ENCODE results near the gene SH3RF2. TPM values are rescaled to one million over a fixed set of nuclear protein-coding genes. Genes with fewer than 3 reads are reported as not detected.
A peak's percentile ranks its signal among the peaks of the same experiment; 100 is the strongest.

Gene SH3RF2
- total RNA-seq, 1 experiment from 2014 or later, result not detected

DNA sequence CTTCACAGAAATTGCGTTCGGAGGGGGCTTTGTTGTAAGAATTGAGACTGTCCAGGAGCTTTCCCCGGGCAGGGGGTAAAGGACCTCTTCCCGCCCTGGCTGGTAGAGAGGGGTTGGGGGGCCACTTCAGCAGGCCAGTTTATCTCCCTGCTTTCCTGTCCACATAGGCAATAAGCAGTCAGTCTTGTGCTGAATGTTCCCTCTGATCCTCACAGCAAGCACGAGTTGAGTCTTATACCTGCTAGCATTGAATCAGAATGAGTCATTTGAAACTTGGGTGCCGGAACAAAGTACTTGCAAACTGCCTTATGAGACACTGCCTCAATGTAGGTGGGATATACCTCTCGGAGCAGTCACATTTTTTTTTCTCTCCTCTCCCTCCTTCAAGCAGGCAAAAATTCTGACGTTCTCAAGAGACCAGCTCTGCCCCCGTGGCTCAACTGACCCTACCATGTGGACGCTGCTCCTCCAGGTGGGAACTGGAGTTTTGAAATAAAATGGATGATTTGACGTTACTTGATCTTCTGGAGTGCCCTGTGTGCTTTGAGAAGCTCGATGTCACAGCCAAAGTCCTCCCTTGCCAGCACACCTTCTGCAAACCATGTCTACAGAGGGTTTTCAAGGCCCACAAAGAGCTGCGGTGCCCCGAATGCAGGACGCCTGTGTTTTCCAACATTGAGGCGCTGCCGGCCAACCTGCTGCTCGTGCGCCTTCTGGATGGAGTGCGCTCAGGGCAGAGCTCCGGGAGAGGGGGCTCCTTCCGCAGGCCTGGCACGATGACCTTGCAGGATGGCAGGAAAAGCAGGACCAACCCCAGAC is 1.3 kb downstream of the SH3RF2 start:
- H3K9me3 ChIP-seq (replicated peaks), result no peaks in the 10 kb centered on the region
- H3K27ac ChIP-seq, result no peak overlapping the region
- DNase-seq, result no peak
- H3K4me3 ChIP-seq, result no peak overlapping the region
- no peaks in the 10 kb centered on the region for H3K4me1 ChIP-seq
- no peaks in the 10 kb centered on the region for H3K36me3 ChIP-seq
- peaks cover 6% of the 10 kb centered on the region; the same call in 1 of the 2 replicates for H3K27me3 ChIP-seq

DNA sequence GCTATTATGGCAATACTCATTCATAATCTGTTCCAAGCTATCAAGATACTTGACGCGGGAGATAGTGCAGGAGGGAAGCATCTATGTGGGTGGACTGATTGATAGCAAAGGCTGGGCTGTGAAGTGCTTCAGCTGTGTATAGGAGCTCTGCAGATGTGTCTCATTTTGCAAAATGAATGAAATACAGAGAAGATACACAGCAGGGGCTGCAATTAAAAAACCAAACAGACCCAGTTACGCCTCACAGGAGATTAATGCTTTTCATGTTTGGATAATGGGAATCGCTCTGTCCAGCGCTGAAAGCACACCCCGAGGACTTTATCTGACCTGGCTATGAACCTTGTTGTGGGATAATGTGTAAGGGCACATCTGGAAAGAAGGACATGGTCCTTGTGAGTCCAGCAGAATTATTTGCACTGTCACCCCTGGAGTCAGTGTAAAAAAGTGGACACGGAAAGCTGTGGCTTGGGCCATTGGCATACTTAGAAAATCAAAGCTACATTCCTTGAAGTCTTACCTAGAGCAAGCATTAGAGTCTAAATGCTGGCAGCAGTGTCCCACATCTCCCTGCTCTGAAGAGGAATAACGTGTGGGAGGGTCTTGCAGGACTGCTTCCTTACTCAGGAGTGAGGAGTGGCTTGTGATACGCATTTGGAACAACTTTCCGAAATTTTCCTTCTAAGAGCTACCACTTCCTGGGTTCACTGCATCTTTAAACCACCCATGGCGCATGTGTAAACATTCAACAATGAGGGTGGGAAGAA is 2.6 kb downstream of the SH3RF2 start:
- Histone ChIP-seq H3K4me1 (no peaks in the 10 kb centered on the region), H3K27ac (no peak overlapping the region)
- DNase-seq, result no peak

DNA sequence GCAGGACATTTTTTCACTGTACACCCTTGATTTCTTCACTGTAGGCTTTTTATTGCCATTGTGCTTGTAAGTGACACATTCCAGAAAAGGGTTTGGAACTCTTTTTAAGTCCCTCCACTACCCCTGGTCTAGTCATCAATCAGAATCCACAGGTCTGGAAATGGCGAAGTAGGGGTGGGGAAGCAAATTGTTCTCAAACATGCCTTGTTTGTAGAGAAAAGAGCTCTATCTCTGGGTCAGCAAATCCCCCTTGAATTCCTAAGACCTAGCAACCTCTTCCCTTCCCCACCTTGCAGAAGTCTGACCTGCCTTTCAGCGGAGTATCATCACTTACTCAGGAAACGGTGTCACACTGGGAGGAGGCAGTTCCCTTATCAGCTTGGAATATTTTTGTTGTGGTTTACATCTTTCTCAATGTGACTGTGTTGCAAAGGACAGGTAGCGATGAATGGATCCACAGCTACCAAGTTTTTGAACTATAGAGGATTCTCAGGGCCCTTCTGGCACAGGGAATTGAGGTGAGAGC is 3.2 kb downstream of the SH3RF2 start:
- Histone ChIP-seq H3K4me1 (no peaks in the 10 kb centered on the region), H3K9me3 (replicated peaks) (no peaks in the 10 kb centered on the region), H3K27ac (no peak overlapping the region), H3K36me3 (no peaks in the 10 kb centered on the region), H3K27me3 (peaks cover 6% of the 10 kb centered on the region; the same call in 1 of the 2 replicates), H3K4me3 (no peak overlapping the region)
- DNase-seq, result no peak

More for the DNA sequence above, 2.6 kb downstream of the SH3RF2 start:
- no peaks in the 10 kb centered on the region for H3K36me3 ChIP-seq
- peaks cover 6% of the 10 kb centered on the region; the same call in 1 of the 2 replicates for H3K27me3 ChIP-seq
- H3K9me3 ChIP-seq (replicated peaks), result no peaks in the 10 kb centered on the region
- no peak overlapping the region for H3K4me3 ChIP-seq

DNA sequence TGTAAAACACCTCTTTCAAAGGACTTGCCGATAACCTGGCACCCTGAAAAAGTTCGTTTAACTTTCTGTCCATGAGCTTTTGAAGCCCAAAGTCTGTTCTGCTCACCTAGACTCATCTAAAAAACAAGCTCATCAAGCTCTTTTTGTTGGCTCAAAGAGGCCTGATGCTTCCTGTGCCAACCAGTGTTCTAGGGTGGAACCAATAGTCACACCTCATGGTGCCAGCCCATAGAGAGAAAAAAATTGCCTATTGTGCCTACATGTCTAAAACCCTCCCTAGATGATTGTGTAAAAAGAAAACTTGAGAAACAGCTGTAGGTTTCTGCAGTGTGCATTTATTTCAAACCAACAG is 4.7 kb downstream of the SH3RF2 start:
- H3K4me1 ChIP-seq, result no peaks in the 10 kb centered on the region

DNA sequence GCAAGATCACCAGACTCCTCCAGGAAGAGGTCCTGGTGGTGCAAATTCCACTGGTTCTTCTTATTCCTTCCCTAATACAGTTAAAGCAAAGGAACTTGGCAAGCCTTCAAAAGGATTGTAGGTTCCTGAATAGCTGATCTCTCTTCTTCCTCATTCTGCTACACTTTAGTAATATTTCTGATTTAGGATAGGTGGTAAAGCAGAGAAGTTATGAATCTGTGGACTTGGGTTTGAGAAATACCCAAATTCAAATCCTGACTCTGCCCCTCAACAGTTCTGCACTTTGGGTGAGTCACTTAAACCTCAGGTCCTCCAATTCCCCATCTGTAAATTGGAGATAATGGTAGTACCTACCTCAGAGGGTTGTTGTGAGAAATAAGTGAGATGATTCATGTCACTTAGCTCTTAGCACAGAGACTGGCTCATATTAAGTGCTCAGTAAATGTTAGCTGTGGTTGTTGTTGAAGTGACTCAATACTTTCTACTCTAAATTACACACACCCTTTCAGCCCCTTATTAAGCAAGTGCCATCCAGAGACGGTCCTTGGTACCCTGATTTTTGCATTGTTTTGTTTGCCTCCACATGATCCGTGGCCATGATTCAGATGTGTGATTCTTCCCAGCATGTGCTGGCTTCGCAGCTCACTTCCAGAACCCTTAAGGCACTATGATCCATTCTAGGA is 5.2 kb downstream of the SH3RF2 start:
- no peaks in the 10 kb centered on the region for H3K4me1 ChIP-seq
- no peak overlapping the region for H3K4me3 ChIP-seq
- DNase-seq, result no peak
- H3K27ac ChIP-seq, result no peak overlapping the region
- H3K36me3 ChIP-seq, result no peaks in the 10 kb centered on the region
- peaks cover 6% of the 10 kb centered on the region; the same call in 1 of the 2 replicates for H3K27me3 ChIP-seq
- H3K9me3 ChIP-seq (replicated peaks), result no peaks in the 10 kb centered on the region

More for the DNA sequence above, 4.7 kb downstream of the SH3RF2 start:
- Histone ChIP-seq H3K9me3 (replicated peaks) (no peaks in the 10 kb centered on the region), H3K4me3 (no peak overlapping the region), H3K27me3 (peaks cover 6% of the 10 kb centered on the region; the same call in 1 of the 2 replicates), H3K36me3 (no peaks in the 10 kb centered on the region), H3K27ac (no peak overlapping the region)
- no peak for DNase-seq

DNA sequence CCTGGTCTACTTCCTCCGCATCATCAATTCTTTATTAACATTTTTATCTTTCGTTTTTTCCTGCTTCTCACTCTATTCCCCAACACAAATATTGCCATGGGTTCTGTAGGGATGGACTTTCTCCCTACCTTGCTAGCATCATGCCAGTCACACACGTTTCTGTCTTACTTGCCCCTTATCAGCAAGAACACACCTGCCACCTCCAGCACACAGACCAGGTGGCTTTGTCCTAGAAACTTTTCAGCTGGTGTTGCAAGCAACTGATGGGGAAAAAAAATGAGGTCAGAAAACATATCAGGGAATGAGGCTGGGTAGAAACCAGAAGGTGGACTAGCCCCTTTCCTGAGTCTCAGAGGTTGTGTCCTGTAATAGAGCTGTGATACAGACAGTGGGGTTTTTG is 5.8 kb downstream of the SH3RF2 start:
- H3K27ac ChIP-seq, result no peak overlapping the region
- DNase-seq, result no peak
- H3K4me3 ChIP-seq, result no peak overlapping the region
- H3K27me3 ChIP-seq, result peaks cover 6% of the 10 kb centered on the region; the same call in 1 of the 2 replicates
- no peaks in the 10 kb centered on the region for H3K36me3 ChIP-seq
- H3K4me1 ChIP-seq, result no peaks in the 10 kb centered on the region
- H3K9me3 ChIP-seq (replicated peaks), result no peaks in the 10 kb centered on the region

DNA sequence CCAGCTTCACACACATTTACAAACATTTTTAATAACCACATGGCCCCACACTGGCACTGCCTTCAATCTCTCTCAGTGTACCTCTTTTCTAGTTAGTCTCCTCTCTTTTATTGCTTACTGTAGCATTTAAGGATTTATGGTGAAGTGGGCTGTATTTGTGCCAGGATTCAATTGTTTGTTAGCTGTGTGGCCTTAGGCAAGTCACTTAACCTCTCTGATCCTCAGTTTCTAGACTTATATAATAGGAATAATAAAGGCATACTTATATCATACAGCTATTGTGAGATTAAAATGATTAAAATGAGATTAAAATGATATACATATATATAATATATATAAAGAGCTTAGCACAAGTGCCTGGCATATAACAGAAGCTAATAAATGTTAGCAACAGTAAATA is 6.4 kb downstream of the SH3RF2 start:
- Histone ChIP-seq H3K36me3 (no peaks in the 10 kb centered on the region), H3K4me3 (no peak overlapping the region), H3K4me1 (no peaks in the 10 kb centered on the region), H3K27me3 (peaks cover 6% of the 10 kb centered on the region; the same call in 1 of the 2 replicates), H3K27ac (no peak overlapping the region), H3K9me3 (replicated peaks) (no peaks in the 10 kb centered on the region)
- DNase-seq, result no peak

DNA sequence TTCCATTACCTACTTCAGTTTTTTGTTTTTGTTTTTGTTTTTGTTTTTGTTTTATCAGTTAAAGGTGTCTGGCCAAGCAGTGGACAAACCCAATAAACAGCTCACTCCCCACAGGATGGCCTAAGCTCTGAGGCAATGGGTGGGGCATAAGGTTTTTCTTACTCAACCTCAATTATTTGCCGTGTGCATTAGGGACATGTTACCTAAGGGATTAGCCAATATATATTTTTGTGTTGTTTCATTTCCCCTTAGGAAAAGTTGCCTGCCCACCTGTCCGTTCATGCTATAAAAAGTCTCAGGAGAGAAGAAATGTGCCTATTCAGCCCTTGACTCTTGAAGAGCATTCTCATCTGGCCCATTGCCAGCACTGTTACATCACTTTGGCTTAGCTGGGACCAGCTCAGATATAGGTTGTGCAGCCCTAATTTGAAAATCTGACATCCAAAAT is 7.3 kb downstream of the SH3RF2 start:
- H3K4me3 ChIP-seq, result no peak overlapping the region
- no peak overlapping the region for H3K27ac ChIP-seq
- H3K4me1 ChIP-seq, result no peaks in the 10 kb centered on the region
- no peaks in the 10 kb centered on the region for H3K9me3 ChIP-seq (replicated peaks)
- no peaks in the 10 kb centered on the region for H3K36me3 ChIP-seq
- peaks cover 4% of the 10 kb centered on the region; the same call in 1 of the 2 replicates for H3K27me3 ChIP-seq
- DNase-seq, result peak; percentile 16 to 48

DNA sequence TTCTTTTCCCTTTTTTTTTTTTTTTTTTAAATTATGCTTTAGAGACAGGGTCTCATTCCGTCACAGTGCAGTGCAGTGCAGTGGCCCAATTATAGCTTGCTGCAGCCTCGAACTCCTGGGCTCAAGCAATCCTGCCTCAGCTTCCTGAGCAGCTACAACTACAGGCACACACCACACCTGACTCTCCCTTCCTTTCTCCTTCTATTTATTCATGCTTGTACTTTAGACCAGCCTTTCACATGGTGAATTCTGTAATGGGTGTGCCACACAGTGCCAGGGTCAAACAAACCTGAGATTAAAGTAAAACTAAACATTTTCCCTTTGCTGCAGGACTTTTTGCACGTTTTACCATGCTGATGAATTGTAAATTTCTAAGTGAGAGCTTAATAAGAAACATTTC is 8.0 kb downstream of the SH3RF2 start:
- Histone ChIP-seq H3K27me3 (peaks cover 2% of the 10 kb centered on the region; the same call in 1 of the 2 replicates), H3K36me3 (no peaks in the 10 kb centered on the region), H3K9me3 (replicated peaks) (no peaks in the 10 kb centered on the region), H3K27ac (no peak overlapping the region), H3K4me1 (no peaks in the 10 kb centered on the region), H3K4me3 (no peak overlapping the region)
- DNase-seq, result no peak

DNA sequence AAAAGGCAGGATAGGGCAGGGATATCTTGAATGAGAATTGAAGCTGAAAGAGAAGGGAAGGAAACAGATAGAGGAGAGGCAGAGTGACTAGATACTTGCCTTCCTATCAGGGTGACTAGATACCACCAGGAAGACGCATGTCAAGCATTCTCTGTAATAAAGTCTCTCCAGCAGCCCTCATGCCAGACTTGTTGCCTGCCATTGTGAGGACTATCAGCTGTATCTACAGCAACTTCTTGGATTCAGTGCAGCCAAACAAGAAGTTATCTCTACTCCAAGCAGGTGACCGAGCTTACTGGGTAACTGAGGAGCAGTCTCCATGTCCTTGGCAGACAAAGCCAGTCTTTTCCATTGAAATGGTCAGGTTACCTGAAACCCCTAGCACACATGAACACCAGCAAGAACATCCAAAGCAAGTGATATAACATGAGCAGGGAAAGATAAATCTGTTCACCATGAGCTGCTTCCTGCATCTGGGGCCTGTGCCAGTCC is 9.3 kb downstream of the SH3RF2 start:
- Histone ChIP-seq H3K4me3 (no peak overlapping the region), H3K9me3 (replicated peaks) (no peaks in the 10 kb centered on the region), H3K36me3 (no peaks in the 10 kb centered on the region), H3K27ac (no peak overlapping the region), H3K4me1 (no peaks in the 10 kb centered on the region), H3K27me3 (no peaks in the 10 kb centered on the region; the same call in 1 of the 2 replicates)
- no peak for DNase-seq

DNA sequence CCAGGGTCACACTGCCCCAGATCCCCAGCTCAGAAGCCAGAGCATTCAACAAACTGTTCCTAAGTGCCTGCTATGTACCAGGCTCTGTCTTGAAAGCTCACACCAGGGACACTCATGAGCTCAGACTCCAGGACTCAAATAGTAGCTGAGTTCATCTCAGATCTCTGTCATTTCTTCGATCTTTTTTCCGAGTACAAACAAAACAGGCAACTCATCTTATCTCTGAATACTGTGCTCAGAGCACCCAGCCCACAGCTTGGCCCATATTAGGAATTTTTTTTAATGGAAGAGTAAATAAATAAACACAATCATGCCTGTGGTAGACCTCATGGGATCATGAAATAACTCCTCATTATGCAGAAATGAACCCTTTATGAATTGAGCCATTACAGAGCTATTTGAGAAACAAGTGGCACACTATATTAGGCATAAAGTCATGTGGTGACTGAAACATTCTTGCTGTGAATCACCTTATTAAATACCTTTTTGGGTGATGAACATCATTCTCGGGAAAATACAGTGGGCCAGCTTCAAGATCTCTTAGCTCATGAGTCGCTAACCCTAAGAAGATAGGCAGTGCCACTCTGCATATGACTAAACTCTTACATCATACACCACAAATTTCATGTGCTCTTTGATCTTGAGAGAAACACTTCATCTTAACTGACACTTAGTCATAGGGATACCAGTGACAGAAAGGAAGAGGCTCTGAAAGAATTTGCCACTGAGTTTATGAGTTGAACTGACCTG is 9.9 kb downstream of the SH3RF2 start:
- Histone ChIP-seq H3K9me3 (replicated peaks) (no peaks in the 10 kb centered on the region), H3K27me3 (no peaks in the 10 kb centered on the region; the same call in 1 of the 2 replicates), H3K4me3 (no peak overlapping the region), H3K36me3 (no peaks in the 10 kb centered on the region), H3K27ac (no peak overlapping the region), H3K4me1 (no peaks in the 10 kb centered on the region)
- no peak for DNase-seq

DNA sequence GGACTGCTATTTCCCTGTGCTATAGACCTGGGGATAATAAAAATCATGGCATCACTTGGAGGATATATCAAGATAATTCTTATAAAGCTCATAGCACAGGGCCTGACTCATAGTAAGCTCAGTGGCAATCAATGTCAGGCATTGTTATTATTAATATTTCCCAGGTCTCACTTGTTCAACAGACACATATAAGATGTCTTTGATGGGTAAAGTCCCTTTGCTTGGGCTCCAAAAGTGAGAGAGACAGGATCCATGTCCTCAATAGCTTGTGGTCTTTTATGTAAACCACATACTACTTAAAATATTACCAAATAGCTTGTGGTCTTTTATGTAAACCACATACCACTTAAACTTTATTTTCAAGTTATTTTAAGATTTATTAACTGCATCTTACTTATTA is 11.2 kb downstream of the SH3RF2 start:
- no peak overlapping the region for H3K4me3 ChIP-seq
- H3K4me1 ChIP-seq, result no peaks in the 10 kb centered on the region
- no peaks in the 10 kb centered on the region for H3K36me3 ChIP-seq
- no peak for DNase-seq
- no peaks in the 10 kb centered on the region for H3K9me3 ChIP-seq (replicated peaks)
- no peak overlapping the region for H3K27ac ChIP-seq
- peaks cover 2% of the 10 kb centered on the region; the same call in 1 of the 2 replicates for H3K27me3 ChIP-seq

DNA sequence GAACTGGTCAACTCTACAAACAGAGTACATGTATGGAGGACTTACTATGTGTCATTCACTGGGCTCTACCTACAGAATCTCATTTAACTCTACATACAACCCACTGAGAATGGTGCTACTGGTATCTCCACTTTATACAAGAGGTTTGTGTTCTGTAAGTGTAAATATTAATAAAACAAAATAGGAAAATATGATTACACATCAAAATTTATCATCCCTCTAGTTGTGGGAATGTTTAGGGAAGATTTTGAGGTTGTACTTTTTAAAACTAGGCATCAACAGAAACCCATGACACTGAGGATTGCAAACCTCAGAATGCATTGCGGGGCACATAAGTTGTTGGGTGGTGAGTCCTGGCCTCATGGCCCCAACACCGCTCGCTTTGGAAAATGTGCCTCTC is 11.7 kb downstream of the SH3RF2 start:
- Histone ChIP-seq H3K9me3 (replicated peaks) (no peaks in the 10 kb centered on the region), H3K4me1 (no peaks in the 10 kb centered on the region), H3K36me3 (no peaks in the 10 kb centered on the region), H3K27ac (no peak overlapping the region), H3K4me3 (no peak overlapping the region), H3K27me3 (peaks cover 3% of the 10 kb centered on the region; the same call in 1 of the 2 replicates)
- no peak for DNase-seq

DNA sequence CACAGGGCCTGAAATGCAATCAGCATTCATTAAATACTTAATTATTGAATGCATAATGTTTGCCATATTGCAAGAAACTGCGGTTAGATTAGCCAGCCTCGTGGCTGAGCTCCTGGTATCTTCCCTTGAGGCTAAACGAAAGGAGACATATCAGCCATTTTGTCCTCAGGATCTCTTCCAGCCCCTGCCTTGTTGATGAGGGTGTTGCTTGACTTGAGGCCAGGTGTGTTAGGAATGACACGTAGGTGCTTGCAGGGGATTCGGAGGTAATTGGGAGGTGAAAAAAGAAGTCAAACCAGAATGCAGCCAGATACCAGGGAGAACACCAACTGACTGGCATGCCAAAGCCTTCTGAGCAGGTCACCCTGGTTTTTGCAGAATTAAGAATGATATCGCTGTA is 12.5 kb downstream of the SH3RF2 start:
- no peak for DNase-seq
- Histone ChIP-seq H3K4me3 (no peak overlapping the region), H3K36me3 (no peaks in the 10 kb centered on the region), H3K9me3 (replicated peaks) (no peaks in the 10 kb centered on the region), H3K27ac (no peak overlapping the region), H3K27me3 (peaks cover 3% of the 10 kb centered on the region; the same call in 1 of the 2 replicates), H3K4me1 (no peaks in the 10 kb centered on the region)
